Progenitor cell of endocrine pancreas (in vitro differentiated cells): ENCODE measurements around the gene CDC42BPA. TPM values are rescaled to one million over a fixed set of nuclear protein-coding genes. Genes with fewer than 3 reads are reported as not detected.

Experiments
- DNase-seq: peaks from one replicate; pipeline ENCODE4 v3.0.0; 2021; ENCODE audit warnings: low spot score; ENCODE audit not compliant: unreplicated experiment
- H3K27ac Mint-ChIP-seq: 2 replicates; pipeline ENCODE4 v1.8.0; 2021; ENCODE audit warnings: mild to moderate bottlenecking, moderate library complexity, mixed read lengths
- H3K27me3 Mint-ChIP-seq: 2 replicates; pipeline ENCODE4 v1.8.0; 2021; ENCODE audit warnings: mixed read lengths
- H3K36me3 Mint-ChIP-seq: 2 replicates; pipeline ENCODE4 v1.8.0; 2022; ENCODE audit warnings: mixed read lengths; ENCODE audit not compliant: insufficient read depth
- H3K4me1 Mint-ChIP-seq: 2 replicates; pipeline ENCODE4 v1.8.0; 2021; ENCODE audit warnings: low read depth, mixed read lengths
- H3K4me3 Mint-ChIP-seq: 2 replicates; pipeline ENCODE4 v1.8.0; 2021; ENCODE audit warnings: low read depth, mild to moderate bottlenecking, moderate library complexity, mixed read lengths
- H3K9me3 Mint-ChIP-seq: 2 replicates; pipeline ENCODE4 v1.8.0; 2021; ENCODE audit warnings: low read depth, mixed read lengths
- total RNA-seq: library from RNA; stranded (reverse); gene quantifications from 2 replicates; pipeline ENCODE4 v1.2.1, GENCODE V29; 2021
- TF ChIP-seq, protein P1 (sequence below): fragments of 200-600 bp; sonication (generic); IDR thresholded peaks from one replicate; pipeline ENCODE4 v1.5.0; 2021; ENCODE audit warnings: antibody characterized with exemption, mild to moderate bottlenecking; ENCODE audit not compliant: unreplicated experiment

Gene CDC42BPA
- total RNA-seq, 1 donor from 2014 or later, result 32.7 TPM

GRCh38 chr1:226973898-226974543 lies 344.3 kb downstream of the CDC42BPA start:
- H3K27ac Mint-ChIP-seq, result peak overlapping the region; percentile 74

DNA sequence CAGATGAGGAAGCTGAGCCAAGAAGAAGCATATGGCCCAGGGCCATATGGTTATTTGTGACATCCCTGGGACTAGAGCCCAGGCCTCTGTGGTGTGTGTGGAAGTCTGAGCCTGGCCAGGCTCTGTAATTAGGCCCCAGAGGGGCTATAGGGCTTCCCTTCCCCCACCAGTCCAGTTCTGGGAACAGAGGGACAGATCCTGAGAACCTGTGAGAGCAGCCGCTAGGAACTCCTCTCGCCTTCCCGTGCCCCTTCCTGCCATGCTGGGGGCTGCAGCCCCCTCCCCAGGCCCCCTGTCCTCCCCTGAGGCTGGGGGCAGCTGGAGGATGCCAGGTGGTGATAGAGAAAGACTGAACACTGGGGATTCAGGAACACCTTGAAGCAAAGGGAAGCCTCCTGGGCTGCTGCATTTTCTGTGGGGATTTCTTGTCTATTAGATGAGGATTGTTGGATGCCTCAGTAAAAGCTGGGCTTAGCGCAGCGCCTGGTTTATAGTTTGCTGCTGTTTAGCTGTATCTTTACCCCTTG lies 344.9 kb downstream of the CDC42BPA start:
- H3K27ac Mint-ChIP-seq, result no peak overlapping the region
- H3K27me3 Mint-ChIP-seq, result no peaks in the 10 kb centered on the region
- no peak overlapping the region for H3K4me3 Mint-ChIP-seq
- TF ChIP-seq, protein P1, sequence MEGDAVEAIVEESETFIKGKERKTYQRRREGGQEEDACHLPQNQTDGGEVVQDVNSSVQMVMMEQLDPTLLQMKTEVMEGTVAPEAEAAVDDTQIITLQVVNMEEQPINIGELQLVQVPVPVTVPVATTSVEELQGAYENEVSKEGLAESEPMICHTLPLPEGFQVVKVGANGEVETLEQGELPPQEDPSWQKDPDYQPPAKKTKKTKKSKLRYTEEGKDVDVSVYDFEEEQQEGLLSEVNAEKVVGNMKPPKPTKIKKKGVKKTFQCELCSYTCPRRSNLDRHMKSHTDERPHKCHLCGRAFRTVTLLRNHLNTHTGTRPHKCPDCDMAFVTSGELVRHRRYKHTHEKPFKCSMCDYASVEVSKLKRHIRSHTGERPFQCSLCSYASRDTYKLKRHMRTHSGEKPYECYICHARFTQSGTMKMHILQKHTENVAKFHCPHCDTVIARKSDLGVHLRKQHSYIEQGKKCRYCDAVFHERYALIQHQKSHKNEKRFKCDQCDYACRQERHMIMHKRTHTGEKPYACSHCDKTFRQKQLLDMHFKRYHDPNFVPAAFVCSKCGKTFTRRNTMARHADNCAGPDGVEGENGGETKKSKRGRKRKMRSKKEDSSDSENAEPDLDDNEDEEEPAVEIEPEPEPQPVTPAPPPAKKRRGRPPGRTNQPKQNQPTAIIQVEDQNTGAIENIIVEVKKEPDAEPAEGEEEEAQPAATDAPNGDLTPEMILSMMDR, result no peak
- peaks cover 17% of the 10 kb centered on the region for H3K36me3 Mint-ChIP-seq
- H3K9me3 Mint-ChIP-seq, result peaks cover 6% of the 10 kb centered on the region
- H3K4me1 Mint-ChIP-seq, result peaks cover 22% of the 10 kb centered on the region
- DNase-seq, result no peak

More at GRCh38 chr1:226973898-226974543, 344.3 kb downstream of the CDC42BPA start:
- peaks cover 6% of the 10 kb centered on the region for H3K9me3 Mint-ChIP-seq
- no peak for DNase-seq
- H3K4me3 Mint-ChIP-seq, result no peak overlapping the region
- H3K4me1 Mint-ChIP-seq, result peaks cover 22% of the 10 kb centered on the region
- no peaks in the 10 kb centered on the region for H3K27me3 Mint-ChIP-seq
- H3K36me3 Mint-ChIP-seq, result peaks cover 12% of the 10 kb centered on the region
- TF ChIP-seq, protein P1, result no peak

DNA sequence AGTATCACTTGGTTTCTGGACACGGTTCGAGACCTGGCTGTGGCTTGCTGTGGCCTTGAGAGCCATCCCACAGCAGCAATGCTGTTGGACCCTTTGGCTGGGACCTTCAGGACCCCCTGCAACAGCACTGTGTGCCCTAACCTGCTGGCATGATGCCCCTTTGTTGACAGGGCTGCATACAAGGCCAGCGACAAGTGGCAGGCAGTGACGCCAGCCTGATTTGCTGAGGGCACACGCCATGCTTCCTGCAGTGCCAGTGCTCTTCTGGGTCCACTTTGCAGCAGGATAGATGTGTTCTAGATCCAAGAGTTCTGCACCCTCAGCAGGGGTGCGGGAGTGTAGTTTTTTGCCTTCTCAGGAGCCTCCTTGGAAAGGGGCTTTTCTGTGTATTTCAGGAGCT lies 345.4 kb downstream of the CDC42BPA start:
- H3K4me3 Mint-ChIP-seq, result no peak overlapping the region
- no peak overlapping the region for H3K27ac Mint-ChIP-seq
- no peak for DNase-seq
- H3K27me3 Mint-ChIP-seq, result no peaks in the 10 kb centered on the region
- peaks cover 6% of the 10 kb centered on the region for H3K9me3 Mint-ChIP-seq
- peaks cover 19% of the 10 kb centered on the region for H3K36me3 Mint-ChIP-seq
- TF ChIP-seq, protein P1, result no peak
- H3K4me1 Mint-ChIP-seq, result peaks cover 22% of the 10 kb centered on the region

- peaks cover 6% of the 10 kb centered on the region for H3K9me3 Mint-ChIP-seq
- H3K4me1 Mint-ChIP-seq, result peaks cover 22% of the 10 kb centered on the region
- peaks cover 21% of the 10 kb centered on the region for H3K36me3 Mint-ChIP-seq
- TF ChIP-seq, protein P1, result no peak
- no peak for DNase-seq
- H3K27ac Mint-ChIP-seq, result peak overlapping the region; percentile 26
- H3K27me3 Mint-ChIP-seq, result no peaks in the 10 kb centered on the region
- no peak overlapping the region for H3K4me3 Mint-ChIP-seq
These were observed 346.5 kb downstream of the CDC42BPA start for GRCh38 chr1:226971765-226972164.

DNA sequence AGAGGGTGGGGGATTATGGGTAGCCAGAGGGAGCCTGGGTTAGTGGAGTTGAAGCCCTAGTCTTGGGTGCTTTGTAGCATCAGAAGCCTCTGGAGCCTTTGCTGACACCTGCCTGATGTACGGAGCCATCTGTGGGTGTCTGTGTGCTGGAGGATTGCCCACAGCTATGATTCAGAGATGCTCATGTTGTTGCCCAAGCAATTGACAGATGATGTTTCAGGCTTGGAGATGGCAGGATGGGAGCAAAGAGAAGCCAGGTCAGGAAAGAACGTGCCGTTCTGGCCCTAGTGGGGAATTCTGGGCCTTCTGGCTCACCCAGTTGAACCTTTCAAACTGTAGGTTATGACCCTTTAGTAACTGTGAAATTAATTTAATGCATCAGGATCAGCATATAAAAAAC lies 350.6 kb downstream of the CDC42BPA start:
- Mint-ChIP-seq H3K36me3 (peaks cover 21% of the 10 kb centered on the region), H3K27ac (no peak overlapping the region), H3K4me1 (no peaks in the 10 kb centered on the region), H3K4me3 (no peak overlapping the region), H3K9me3 (peaks cover 6% of the 10 kb centered on the region), H3K27me3 (no peaks in the 10 kb centered on the region)
- DNase-seq, result no peak
- TF ChIP-seq, protein P1, result no peak
